GM10847 (cell line): ENCODE data around the gene FAAP100.

Experiments used
- POLR2A ChIP-seq: IDR thresholded peaks from 2 replicates; pipeline ENCODE4 v1.6.1; 2011; ENCODE audit not compliant: insufficient read length; ENCODE audit errors: extremely low read depth

The FAAP100 gene

DNA sequence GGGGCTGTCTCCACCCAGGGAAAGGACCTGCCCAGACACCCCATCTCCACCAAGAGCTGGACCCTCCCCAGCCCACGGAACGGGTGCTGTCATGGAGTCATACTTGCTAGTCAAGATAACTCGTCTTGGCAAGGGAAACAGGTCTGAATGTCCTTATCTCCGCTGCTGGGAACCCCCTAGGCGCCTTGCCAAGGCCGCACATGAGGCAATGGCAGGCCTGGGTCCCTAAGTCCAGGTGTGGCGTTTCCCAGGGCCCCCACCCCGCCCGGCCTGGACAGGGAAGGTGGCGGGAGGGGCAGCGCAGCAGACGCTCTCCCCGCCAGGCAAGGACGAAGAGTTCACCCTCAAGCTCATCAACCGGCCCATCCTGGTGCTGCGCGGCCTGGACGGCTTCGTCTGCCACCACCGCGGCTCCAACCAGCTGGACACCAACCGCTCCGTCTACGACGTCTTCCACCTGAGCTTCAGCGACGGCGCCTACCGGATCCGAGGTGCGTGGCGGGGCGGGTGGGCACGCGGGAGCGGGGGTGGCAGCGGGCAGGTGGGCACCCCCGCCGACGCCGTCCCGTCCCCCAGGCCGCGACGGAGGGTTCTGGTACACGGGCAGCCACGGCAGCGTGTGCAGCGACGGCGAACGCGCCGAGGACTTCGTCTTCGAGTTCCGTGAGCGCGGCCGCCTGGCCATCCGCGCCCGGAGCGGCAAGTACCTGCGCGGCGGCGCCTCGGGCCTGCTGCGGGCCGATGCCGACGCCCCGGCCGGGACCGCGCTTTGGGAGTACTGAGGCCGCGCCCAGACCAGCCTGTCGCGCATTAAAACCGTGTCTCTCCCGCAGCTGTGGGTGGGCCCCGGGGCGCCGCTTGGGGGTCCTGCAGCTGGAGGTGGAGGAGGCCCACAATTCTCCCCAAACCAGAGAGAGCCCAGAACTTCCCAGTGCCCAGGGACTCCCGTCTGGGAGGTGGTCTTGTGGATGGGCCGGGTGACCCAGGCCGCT, 15.6 kb downstream of the FAAP100 start:
- TF ChIP-seq POLR2A = no peak

GRCh38 chr17:81535480-81536298, 16.5 kb downstream of the FAAP100 start:
- TF ChIP-seq POLR2A = no peak

- no peak for TF ChIP-seq POLR2A
Observed at GRCh38 chr17:81535007-81535328, 17.2 kb downstream of the FAAP100 start.

GRCh38 chr17:81534157-81535006, 17.8 kb downstream of the FAAP100 start:
- no peak for TF ChIP-seq POLR2A

DNA sequence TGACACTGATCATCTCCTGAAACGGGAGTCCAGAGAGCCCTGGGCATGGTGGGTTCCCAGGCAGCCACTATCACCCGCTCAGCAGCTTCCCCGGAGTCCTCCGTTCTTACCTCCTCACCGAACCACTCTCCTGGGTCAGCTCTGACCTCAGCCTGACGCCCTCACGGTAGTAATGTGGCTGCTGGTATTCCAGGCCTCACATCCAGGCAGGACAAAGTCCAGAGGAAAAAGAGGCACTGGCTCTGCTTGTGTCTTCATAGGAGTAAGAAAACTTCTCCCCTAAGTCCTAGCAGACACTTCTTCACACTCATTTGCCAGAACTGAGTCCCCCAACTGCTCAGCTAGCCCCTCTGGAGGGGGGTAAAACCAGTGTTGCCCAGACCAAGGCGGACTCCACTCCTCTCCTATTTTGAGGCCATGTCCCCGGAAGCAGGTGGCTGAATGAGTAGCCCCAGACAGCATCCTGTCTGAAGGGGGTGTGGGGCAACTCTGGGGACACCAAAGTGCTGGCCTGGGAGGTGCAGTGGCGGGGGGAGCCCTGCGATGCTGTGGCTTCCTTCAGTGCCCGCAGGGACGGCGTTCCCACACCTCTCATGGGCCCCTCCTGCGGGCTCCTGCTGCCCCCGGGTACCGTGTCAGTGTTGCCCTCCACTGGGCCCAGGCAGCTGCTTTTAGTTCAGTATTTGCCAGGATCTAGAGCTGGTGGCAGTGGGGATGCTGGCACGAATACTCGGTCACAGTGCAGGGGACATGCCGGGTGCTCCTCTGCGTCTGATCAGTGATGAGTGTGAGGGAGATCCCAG, 18.6 kb downstream of the FAAP100 start:
- no peak for TF ChIP-seq POLR2A

- TF ChIP-seq POLR2A = no peak
Observed at GRCh38 chr17:81532490-81533287, 19.5 kb downstream of the FAAP100 start.

DNA sequence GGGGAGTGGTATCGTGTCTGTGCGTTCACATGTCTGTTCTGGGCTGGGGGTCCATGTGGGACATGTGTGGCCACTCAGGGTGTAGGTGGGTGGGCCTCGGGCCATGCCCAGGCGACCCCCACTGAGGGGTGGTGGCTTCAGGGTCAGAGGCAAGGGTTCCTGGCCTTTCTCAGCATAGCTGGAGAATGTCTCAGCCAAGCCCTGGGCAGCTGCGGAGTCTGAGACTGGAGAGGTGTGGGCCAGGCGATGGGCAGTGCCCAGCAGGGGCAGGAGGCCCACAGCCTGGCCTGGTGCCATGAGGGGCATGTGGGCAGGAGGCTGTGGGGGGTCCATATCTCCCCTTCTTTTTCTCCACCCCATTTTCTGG, 22.7 kb downstream of the FAAP100 start:
- no peak for TF ChIP-seq POLR2A

DNA sequence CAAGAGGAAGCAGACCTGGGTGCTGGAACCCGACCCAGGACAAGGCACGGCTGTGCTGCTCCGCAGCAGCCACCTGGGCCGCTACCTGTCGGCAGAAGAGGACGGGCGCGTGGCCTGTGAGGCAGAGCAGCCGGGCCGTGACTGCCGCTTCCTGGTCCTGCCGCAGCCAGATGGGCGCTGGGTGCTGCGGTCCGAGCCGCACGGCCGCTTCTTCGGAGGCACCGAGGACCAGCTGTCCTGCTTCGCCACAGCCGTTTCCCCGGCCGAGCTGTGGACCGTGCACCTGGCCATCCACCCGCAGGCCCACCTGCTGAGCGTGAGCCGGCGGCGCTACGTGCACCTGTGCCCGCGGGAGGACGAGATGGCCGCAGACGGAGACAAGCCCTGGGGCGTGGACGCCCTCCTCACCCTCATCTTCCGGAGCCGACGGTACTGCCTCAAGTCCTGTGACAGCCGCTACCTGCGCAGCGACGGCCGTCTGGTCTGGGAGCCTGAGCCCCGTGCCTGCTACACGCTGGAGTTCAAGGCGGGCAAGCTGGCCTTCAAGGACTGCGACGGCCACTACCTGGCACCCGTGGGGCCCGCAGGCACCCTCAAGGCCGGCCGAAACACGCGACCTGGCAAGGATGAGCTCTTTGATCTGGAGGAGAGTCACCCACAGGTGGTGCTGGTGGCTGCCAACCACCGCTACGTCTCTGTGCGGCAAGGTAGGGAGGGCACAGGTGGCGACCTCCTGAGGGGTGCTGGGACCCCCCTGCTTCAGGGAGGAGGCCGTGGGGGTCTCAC, 23.3 kb downstream of the FAAP100 start:
- TF ChIP-seq POLR2A = no peak

GRCh38 chr17:81528384-81528650, 23.8 kb downstream of the FAAP100 start:
- no peak for TF ChIP-seq POLR2A

DNA sequence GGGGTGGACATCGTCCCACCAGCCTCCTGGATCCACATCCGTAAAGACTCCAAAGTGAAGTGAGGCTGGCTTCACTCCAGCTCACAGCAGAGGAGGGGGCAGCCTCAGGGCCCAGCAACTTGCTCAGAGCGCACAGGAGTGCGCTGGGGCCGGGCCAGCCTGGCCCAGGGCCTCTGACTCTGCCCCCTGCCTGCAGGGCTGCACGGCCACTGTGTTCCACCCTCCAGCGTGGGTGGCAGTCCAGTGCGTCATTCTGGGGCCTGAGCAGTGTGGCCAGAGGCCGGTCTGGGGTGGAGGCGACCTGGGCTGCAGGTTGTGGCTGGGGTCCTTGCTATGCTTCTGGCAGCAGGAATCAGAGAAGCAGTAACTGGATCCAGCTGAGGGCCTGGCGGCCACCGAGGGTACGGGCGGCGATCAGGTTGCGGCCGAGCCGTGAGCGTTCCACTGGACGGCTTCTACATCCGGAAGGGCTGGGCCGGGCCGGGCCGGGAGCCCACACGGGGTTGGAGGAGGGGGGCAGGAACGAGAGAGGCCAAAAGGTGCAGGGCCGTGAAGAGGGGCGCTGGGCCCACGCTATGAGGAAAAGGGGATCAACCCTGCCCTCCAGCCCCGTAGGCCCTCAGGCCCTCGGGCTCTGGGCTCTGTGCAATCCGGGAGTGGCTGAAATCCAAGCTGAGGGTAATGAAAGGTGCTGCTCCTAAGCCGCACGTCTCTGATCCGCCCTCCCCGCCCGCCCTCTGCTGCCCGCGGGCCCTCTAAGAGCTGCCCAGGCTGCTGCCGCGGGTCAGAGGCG, 24.4 kb downstream of the FAAP100 start, which contains the start of gene FSCN2:
Gene FSCN2 (plus strand): TSS at position 787 of the 793 bp plus-strand sequence. CDS start 155 bp downstream, outside the sequence.
- TF ChIP-seq POLR2A = no peak

GRCh38 chr17:81526662-81527571, 25.2 kb downstream of the FAAP100 start:
- TF ChIP-seq POLR2A = no peak
